Right ventricle myocardium superior (tissue), 1 donor: ENCODE data around the gene MAML1. TPM values are rescaled to one million over a fixed set of nuclear protein-coding genes. Genes with fewer than 3 reads are reported as not detected.
"Not testable (repeated sequence)": the region's sequence is repeated elsewhere in the genome, so short reads cannot be mapped to it uniquely, and the experiment has no call there.

Experiments
- ATAC-seq: fragments of 200-7000 bp; cut with Tn5 transposase; one replicate; pipeline ENCODE4 v1.9.1; 2020; ENCODE audit warnings: mild to moderate bottlenecking; ENCODE audit not compliant: poor library complexity
- DNase-seq: peaks from one replicate; pipeline ENCODE4 v3.0.0-alpha.2; 2020
- intact Hi-C: fragments of 100-400 bp; cut with DNase I; formaldehyde crosslinking; loops from one replicate; pipeline ENCODE4 v1.11.2; 2022
- long read RNA-seq: library from polyadenylated mRNA; unstranded; transcript quantifications from one replicate; pipeline ENCODE4 v2.0.0, GENCODE V29; 2021
- total RNA-seq: library from RNA; stranded (reverse); fragmentation: NEBNext Ultra II Directional; extraction: Animal tissue kit (Norgen Biotek cat#: 25700); gene quantifications from one replicate; pipeline ENCODE4 v1.2.1, GENCODE V29; 2021
- donor health status: DM: no; HTN: yes; CAD: no; lungs with severe emphysema.

Gene MAML1
- 10.4 TPM for total RNA-seq
- long read RNA-seq, full-length matches to known transcripts: 1 of 15 reads
- long read RNA-seq, partial matches to known transcripts: 2 of 15 reads
- long read RNA-seq, other reads (novel, unspliced or antisense): 12 of 15 reads

GRCh38 chr5:179732412-179732917, at the start of gene MAML1:
TSS of gene MAML1 (plus strand) at chr5:179732822. CDS start at chr5:179733113, 291 bp downstream.
- ATAC-seq: peak; percentile 99
- intact Hi-C loops: loop anchor here (5.0 kb wide), 1 partner anchor 35 kb away; the partner anchor contains the start of gene CANX
- peak; percentile 100 for DNase-seq

DNA sequence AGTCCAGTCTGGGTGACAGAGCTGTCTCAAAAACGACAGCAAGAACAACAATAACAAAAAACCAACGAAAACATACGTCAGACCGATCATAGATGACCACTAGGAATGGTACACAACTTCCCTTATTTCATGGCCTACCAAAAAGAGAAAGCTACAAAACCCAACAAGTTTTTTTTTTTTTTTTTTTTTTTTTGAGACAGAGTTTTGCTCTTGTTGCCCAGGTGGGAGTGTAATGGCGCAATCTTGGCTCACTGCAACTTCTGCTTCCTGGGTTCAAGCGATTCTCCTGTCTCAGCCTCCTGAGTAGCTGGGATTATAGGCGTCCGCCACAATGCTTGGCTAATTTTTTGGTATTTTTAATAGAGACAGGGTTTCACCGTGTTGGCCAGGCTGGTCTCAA, 43.4 kb upstream of the MAML1 start:
- ATAC-seq, intact Hi-C loops, DNase-seq: not testable (repeated sequence)

DNA sequence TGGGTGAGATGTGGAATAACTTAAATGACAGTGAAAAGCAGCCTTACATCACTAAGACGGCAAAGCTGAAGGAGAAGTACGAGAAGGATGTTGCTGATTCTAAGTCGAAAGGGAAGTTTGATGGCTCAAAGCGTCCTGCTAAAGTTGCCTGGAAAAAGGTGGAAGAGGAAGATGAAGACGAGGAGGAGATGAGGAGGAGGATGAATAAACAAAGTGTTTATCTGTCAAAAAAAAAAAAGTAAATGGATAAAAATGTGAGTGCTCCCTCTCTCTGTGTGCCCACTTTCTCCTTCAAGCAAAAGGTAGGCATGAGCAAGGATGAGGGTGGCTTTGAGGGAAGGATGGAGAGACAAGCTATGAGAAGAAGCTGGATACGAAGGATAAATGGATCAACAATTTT, 38.1 kb upstream of the MAML1 start:
- ATAC-seq: no peak
- DNase-seq: no peak
- intact Hi-C loops: no loop called here

DNA sequence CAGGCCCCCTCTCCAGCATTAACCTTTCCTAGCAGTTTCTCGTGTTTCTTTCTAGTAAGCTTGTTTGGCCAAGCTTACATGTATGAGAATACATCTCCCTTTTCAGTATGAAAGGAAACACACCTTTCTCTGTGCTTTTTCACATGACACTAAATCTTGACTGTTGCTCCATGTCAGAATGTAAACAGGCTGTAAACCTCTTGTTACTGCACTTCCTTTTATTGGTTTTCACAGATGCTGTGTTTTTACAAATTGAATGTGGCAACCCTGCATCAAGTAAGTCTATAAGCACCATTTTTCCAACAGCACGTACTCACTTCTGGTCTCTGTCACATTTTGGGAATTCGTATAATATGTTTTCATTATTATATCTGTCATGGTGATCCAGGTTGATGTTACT, 36.0 kb upstream of the MAML1 start:
- intact Hi-C loops: loop anchor here (5.0 kb wide), 1 partner anchor 36 kb away; the partner anchor contains the start of gene MAML1
- ATAC-seq: no peak
- DNase-seq: no peak

- no peak for DNase-seq
- intact Hi-C loops: loop anchor here (5.0 kb wide), 1 partner anchor 35 kb away; the partner anchor contains the start of gene MAML1
- no peak for ATAC-seq
Observed at GRCh38 chr5:179697108-179697507, 35.5 kb upstream of the MAML1 start.

- intact Hi-C loops: loop anchor here (5.0 kb wide), 1 partner anchor 35 kb away; the partner anchor contains the start of gene MAML1
- DNase-seq, ATAC-seq: not testable (repeated sequence)
Observed at GRCh38 chr5:179697543-179697942, 35.1 kb upstream of the MAML1 start.

- ATAC-seq (peak; percentile 97), DNase-seq (peak; percentile 99)
- intact Hi-C loops: loop anchor here (5.0 kb wide), 1 partner anchor 34 kb away; the partner anchor contains the start of gene MAML1
Observed at GRCh38 chr5:179697993-179698934, 34.4 kb upstream of the MAML1 start.

DNA sequence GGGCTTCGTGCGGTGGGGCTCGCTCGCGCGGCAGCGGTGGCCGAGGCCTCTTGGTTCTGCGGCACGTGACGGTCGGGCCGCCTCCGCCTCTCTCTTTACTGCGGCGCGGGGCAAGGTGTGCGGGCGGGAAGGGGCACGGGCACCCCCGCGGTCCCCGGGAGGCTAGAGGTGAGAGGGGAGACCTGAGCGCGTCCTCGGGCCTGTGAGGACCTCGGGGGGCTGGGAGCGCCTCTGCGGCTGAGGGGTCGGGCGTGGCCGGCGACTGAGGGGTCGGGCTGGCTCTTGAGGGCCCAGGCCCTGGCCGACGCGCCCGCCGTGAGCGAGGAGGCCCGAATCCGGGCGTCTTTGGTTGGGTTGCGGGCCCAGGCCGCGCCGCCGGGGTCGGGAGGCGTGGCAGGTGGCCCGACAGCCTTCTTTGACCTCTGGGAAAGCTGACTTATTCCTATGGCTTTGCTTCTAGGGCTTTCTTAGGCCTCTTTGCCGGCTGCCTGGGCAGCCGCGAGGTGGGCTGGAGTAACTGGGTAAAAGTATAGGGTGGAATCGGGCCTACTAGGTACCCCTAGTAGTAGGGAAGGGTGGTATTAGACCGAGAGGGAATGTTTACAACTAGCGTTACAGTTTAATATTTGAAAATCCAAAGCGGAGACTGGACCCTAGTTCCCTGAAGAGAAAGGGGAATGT, 33.5 kb upstream of the MAML1 start, which contains the start of gene CANX:
CANX (plus strand) TSS at position 33 of the 681 bp plus-strand sequence. CDS start 6,715 bp downstream, outside the sequence.
- ATAC-seq (peak; percentile 26), DNase-seq (no peak)
- intact Hi-C loops: loop anchor here (5.0 kb wide), 1 partner anchor 33 kb away; the partner anchor contains the start of gene MAML1

DNA sequence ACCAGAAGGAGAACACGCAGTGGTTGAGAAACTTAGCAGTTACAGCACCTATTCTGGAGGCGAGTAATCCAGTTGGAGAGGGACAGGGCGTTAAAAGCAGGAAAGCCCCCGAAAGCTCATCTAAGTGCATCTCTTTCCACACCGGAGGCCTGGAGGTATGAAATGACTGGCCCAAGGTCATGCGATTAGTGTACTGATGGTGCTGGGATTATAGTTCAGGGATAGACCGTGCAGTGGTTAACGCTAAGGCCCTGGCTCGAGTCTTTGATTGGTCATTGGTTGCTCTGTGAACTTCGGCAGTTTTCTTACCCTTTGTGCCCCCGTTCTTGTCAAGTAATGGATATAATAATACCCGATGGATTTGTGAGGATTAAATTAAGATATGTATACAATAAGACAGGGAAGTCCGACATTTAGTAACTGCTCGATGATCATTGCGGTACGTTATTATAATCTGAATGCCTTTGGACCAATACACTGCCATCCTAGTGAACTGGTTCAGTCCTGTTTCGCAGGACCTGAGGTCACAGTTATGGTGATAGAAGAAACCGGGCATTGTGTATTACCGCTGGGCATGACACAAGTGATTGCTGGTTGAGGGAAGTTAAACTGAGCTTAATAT, 32.9 kb upstream of the MAML1 start:
- no peak for DNase-seq
- no peak for ATAC-seq
- intact Hi-C loops: loop anchor here (5.0 kb wide), 1 partner anchor 33 kb away; the partner anchor contains the start of gene MAML1

GRCh38 chr5:179700401-179700918, 32.2 kb upstream of the MAML1 start:
- ATAC-seq: no peak
- intact Hi-C loops: no loop called here
- DNase-seq: no peak

DNA sequence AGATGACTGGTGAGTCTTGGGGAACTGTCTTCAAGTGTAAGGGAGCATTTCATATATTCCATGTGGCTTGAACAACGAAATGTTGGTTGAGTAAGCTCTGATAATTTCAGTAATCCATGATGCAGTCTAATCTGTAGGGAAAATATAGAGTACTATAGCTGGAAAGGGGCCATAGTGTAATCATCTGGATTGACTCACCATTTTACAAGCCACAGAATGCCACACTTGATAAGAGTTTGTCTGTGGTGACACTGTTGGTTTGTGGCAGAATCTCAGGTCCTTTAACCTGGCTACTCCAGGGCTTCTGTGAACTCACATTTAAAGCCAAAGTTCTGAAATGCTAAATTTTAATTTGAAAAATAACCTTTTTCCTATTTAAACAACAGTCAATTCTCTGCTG, 16.3 kb upstream of the MAML1 start:
- ATAC-seq: no peak
- intact Hi-C loops: no loop called here
- DNase-seq: no peak

- intact Hi-C loops: loop anchor here (10.0 kb wide), 1 partner anchor 105 kb away; no protein-coding TSS in a partner anchor
- DNase-seq (no peak), ATAC-seq (no peak)
Observed at GRCh38 chr5:179720222-179720621, 12.4 kb upstream of the MAML1 start.

DNA sequence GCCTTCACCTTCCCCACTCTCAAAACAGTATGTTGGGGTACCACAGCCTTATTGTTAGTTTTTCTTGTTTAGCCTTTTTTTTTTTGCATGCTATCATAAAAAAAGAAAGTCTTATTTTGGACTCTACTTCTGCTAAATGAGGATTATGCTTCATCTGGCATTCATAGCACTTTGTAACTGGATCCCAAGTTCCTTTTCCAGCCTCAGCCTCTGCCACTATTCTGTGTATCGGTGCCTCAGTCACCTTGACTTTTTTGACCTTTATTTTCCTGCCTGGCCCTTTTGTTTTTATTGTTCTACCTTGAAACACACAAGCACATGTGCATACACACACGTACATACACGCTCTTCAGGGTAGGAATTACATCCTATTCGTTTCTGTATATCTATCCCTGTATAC, 8.5 kb upstream of the MAML1 start:
- ATAC-seq (no peak), DNase-seq (no peak)
- intact Hi-C loops: loop anchor here (10.0 kb wide), 1 partner anchor 109 kb away; no protein-coding TSS in a partner anchor

DNA sequence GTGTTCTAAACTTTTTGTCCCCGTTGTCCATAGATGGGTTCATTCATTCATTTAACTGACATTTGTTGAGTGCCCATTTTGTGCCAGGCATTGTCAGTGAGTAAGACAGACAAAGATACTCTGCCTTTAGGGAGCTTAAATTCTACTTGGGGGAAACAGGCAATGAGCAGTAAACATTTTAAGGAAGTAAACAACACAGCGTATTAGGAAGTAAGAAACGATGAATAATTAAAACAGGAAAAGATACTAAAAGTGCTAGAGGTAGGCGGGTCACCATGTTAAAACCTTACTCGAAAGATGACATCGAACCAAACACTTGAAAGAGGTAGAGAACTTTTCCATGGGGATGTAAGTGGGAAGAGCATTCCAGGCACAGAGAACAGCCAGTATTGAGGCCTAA, 5.5 kb upstream of the MAML1 start:
- no peak for ATAC-seq
- no peak for DNase-seq
- intact Hi-C loops: loop anchor here (10.0 kb wide), 1 partner anchor 112 kb away; no protein-coding TSS in a partner anchor

DNA sequence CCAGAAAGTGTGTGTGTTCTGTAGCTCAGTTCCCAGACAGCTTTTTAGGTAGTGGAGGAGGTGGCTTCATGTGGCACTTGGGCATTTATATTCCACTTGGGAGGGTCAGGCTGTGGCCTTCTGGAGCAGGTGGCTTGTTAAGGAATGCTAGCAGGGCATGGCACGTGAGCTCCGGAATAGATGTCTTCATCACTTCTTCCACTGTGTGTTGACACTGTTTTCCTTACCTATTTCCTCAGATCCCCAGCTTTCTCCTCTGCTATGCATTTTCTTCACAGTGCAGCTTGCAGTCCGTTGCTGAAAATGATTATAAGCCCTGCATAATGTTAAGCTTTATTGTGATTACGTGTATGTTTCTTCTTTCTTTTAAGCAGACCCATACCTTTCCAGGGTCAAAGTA, 3.3 kb upstream of the MAML1 start:
- no peak for ATAC-seq
- intact Hi-C loops: loop anchor here (10.0 kb wide), 1 partner anchor 115 kb away; no protein-coding TSS in a partner anchor
- no peak for DNase-seq

GRCh38 chr5:179729727-179730126, 2.9 kb upstream of the MAML1 start:
- DNase-seq: no peak
- intact Hi-C loops: loop anchor here (5.0 to 10.0 kb wide), 2 partner anchors 32 to 115 kb away; partner anchors contain the start of gene CANX
- no peak for ATAC-seq

GRCh38 chr5:179730356-179730755, 2.3 kb upstream of the MAML1 start:
- DNase-seq (no peak), ATAC-seq (no peak)
- intact Hi-C loops: loop anchor here (5.0 kb wide), 1 partner anchor 33 kb away; the partner anchor contains the start of gene CANX
